ENCODE measurements around the gene PHGDH. TPM values are rescaled to one million over a fixed set of nuclear protein-coding genes. Genes with fewer than 3 reads are reported as not detected.
A peak's percentile ranks its signal among the peaks of the same experiment; 100 is the strongest.

Gene PHGDH
- total and polyA plus RNA-seq, 2 of the 13 experiments (the other 11 are each of a cell fraction or from before 2014, with no cell fraction given), result 95.8 to 133 TPM

DNA sequence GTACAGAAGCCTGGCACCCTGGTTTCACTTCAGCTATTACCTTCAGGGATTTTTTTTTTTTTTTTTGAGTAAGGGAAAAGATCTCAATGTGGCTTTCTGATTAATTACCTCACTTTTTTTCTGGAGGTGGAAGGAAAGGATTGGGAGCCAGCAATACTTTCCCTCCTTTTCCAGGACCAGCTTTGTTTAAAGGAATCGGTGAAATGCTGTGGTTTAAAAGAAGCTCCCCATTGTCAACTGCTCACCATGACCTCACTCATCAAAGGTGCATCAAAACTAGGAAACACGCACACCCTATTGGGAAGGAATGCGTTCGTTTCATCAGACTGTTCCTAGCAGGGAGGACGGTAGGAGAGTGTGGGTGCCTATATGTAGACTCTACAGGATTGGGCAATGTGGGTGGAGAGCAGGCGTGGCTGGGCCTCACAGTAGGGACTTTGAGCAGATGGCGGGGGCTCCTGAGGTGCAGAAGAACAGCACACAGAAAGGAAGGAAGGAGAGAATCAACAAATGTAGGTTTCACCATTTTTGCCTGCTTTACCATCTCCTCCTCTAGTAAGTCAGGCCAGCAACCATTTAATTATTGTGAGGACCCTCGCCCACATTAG is 13.0 kb downstream of the PHGDH start (continued):
- no peak for TF ChIP-seq ZNF7 (CRISPR knock-in tag; IDR thresholded peaks at IDR 0.05)
- peak; percentile 79; the same call in 1 of the 2 replicates for TF ChIP-seq ZBTB21 (CRISPR knock-in tag; IDR thresholded peaks at IDR 0.05)
- no peak for TF ChIP-seq ZNF841 (CRISPR knock-in tag; IDR thresholded peaks at IDR 0.05; ENCODE audit: borderline replicate concordance)
- TF ChIP-seq ZNF263 (CRISPR knock-in tag; IDR thresholded peaks at IDR 0.05), result peak; percentile 97
- TF ChIP-seq NFATC3 (CRISPR knock-in tag; IDR thresholded peaks at IDR 0.05), result no peak
- TF ChIP-seq ZNF446 (CRISPR knock-in tag; IDR thresholded peaks at IDR 0.05), result no peak
- no peak for TF ChIP-seq AGO1 (IDR thresholded peaks at IDR 0.05; ENCODE audit: low read depth, low read length, poor library complexity, severe bottlenecking)
- TF ChIP-seq, protein P1, sequence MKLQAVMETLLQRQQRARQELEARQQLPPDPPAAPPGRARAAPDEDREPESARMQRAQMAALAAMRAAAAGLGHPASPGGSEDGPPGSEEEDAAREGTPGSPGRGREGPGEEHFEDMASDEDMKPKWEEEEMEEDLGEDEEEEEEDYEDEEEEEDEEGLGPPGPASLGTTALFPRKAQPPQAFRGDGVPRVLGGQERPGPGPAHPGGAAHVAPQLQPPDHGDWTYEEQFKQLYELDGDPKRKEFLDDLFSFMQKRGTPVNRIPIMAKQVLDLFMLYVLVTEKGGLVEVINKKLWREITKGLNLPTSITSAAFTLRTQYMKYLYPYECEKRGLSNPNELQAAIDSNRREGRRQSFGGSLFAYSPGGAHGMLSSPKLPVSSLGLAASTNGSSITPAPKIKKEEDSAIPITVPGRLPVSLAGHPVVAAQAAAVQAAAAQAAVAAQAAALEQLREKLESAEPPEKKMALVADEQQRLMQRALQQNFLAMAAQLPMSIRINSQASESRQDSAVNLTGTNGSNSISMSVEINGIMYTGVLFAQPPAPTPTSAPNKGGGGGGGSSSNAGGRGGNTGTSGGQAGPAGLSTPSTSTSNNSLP (IDR thresholded peaks at IDR 0.05; ENCODE audit: low read depth, low read length), result peak; percentile 54; the same call in 1 of the 2 replicates
- TF ChIP-seq, protein P2, sequence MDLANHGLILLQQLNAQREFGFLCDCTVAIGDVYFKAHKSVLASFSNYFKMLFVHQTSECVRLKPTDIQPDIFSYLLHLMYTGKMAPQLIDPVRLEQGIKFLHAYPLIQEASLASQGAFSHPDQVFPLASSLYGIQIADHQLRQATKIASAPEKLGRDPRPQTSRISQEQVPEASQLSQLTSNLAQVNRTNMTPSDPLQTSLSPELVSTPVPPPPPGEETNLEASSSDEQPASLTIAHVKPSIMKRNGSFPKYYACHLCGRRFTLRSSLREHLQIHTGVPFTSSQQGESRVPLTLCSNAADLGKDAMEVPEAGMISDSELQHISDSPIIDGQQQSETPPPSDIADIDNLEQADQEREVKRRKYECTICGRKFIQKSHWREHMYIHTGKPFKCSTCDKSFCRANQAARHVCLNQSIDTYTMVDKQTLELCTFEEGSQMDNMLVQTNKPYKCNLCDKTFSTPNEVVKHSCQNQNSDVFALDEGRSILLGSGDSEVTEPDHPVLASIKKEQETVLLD (CRISPR knock-in tag; IDR thresholded peaks at IDR 0.05; ENCODE audit: low read depth), result no peak
- TF ChIP-seq, protein P3, sequence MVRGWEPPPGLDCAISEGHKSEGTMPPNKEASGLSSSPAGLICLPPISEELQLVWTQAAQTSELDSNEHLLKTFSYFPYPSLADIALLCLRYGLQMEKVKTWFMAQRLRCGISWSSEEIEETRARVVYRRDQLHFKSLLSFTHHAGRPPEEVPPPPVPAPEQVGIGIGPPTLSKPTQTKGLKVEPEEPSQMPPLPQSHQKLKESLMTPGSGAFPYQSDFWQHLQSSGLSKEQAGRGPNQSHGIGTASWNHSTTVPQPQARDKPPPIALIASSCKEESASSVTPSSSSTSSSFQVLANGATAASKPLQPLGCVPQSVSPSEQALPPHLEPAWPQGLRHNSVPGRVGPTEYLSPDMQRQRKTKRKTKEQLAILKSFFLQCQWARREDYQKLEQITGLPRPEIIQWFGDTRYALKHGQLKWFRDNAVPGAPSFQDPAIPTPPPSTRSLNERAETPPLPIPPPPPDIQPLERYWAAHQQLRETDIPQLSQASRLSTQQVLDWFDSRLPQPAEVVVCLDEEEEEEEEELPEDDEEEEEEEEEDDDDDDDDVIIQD (CRISPR knock-in tag; IDR thresholded peaks at IDR 0.05; ENCODE audit: low read depth), result peak; percentile 93
- no peak for TF ChIP-seq ZNF577 (CRISPR knock-in tag; IDR thresholded peaks at IDR 0.05; ENCODE audit: borderline replicate concordance, low read depth)
- TF ChIP-seq HOXD1 (CRISPR knock-in tag; IDR thresholded peaks at IDR 0.05), result no peak
- peak; percentile 82 for TF ChIP-seq KAT8 (CRISPR knock-in tag; IDR thresholded peaks at IDR 0.05)
- TF ChIP-seq FOSL2 (CRISPR knock-in tag; IDR thresholded peaks at IDR 0.05), result peak; percentile 78
- 0 out of 2 replicates have a peak, but pooled peaks have one; percentile 41 for TF ChIP-seq SMAD3 (CRISPR knock-in tag; IDR thresholded peaks at IDR 0.05)
- TF ChIP-seq SUZ12 (IDR thresholded peaks at IDR 0.05; ENCODE audit: low read depth, low read length), result no peak
- 0 out of 2 replicates have a peak, but pooled peaks have one; percentile 20 for TF ChIP-seq ZNF564 (CRISPR knock-in tag; IDR thresholded peaks at IDR 0.05)
- TF ChIP-seq ZEB1 (IDR thresholded peaks at IDR 0.05; ENCODE audit: insufficient replicate concordance, low read depth), result no peak
- TF ChIP-seq ZBTB20 (CRISPR knock-in tag; IDR thresholded peaks at IDR 0.05; ENCODE audit: borderline replicate concordance, low read depth), result peak; percentile 92
- 0 out of 2 replicates have a peak, but pooled peaks have one; percentile 48 for TF ChIP-seq ETV5 (CRISPR knock-in tag; IDR thresholded peaks at IDR 0.05; ENCODE audit: borderline replicate concordance)
- TF ChIP-seq NFYB (CRISPR knock-in tag; IDR thresholded peaks at IDR 0.05), result no peak; the same call in 1 of the 2 replicates
- TF ChIP-seq DNMT3B (CRISPR knock-in tag; conservative IDR thresholded peaks at IDR 0.05), result no peak
- peak; percentile 74 for TF ChIP-seq MAZ (IDR thresholded peaks at IDR 0.05; ENCODE audit: borderline replicate concordance, low read depth, low read length)
- peak; percentile 53; the same call in 1 of the 2 replicates for TF ChIP-seq MAZ (CRISPR knock-in tag; IDR thresholded peaks at IDR 0.05; ENCODE audit: low read depth)
- TF ChIP-seq, protein P4, sequence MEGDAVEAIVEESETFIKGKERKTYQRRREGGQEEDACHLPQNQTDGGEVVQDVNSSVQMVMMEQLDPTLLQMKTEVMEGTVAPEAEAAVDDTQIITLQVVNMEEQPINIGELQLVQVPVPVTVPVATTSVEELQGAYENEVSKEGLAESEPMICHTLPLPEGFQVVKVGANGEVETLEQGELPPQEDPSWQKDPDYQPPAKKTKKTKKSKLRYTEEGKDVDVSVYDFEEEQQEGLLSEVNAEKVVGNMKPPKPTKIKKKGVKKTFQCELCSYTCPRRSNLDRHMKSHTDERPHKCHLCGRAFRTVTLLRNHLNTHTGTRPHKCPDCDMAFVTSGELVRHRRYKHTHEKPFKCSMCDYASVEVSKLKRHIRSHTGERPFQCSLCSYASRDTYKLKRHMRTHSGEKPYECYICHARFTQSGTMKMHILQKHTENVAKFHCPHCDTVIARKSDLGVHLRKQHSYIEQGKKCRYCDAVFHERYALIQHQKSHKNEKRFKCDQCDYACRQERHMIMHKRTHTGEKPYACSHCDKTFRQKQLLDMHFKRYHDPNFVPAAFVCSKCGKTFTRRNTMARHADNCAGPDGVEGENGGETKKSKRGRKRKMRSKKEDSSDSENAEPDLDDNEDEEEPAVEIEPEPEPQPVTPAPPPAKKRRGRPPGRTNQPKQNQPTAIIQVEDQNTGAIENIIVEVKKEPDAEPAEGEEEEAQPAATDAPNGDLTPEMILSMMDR (CRISPR knock-in tag; IDR thresholded peaks at IDR 0.05), result 0 out of 2 replicates have a peak, but pooled peaks have one; percentile 28

All from HepG2 (cell line).